ENCODE results near the gene COL8A2.

COL8A2 gene

DNA sequence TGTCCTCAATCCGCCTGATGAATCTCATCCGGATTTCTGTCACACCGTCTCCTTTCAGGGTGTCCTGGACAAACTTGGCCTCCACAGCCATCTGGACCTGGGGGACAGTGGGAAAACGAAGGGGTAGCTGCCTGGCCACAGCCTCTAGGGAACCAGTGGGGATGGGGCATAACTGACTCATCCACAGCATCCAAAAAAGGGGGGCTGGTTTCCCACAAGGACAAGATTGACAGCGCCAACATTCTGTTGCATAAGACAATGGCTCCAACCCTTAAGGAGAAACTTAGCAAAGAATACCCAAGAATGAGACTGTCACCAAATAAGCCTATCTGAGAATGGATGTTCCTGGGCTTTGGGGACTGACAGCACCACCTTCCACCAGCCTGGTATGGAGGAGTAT, 12.2 kb upstream of the COL8A2 start:
- DNase-seq (ENCODE audit: low read depth), result no peak

DNA sequence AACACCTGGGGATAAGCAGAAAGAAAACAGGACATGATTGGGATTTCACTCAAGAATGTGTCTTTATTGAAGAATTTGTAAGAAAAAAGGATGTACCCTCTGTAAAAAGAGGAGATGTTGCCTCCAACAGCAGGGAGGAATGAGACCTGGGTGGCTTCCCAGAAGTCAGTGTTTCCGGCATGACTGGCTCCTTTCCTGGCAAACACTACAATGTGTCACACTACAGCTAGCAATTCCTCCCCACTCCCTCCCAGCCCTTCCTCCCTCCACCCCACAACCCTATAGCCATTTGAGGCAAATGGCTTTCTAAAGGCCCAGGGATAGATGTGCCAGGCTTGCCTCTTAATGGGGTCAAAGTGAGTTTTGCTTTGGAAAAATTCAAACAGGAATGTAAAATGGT, 11.5 kb upstream of the COL8A2 start:
- no peak for DNase-seq (ENCODE audit: low read depth)

DNA sequence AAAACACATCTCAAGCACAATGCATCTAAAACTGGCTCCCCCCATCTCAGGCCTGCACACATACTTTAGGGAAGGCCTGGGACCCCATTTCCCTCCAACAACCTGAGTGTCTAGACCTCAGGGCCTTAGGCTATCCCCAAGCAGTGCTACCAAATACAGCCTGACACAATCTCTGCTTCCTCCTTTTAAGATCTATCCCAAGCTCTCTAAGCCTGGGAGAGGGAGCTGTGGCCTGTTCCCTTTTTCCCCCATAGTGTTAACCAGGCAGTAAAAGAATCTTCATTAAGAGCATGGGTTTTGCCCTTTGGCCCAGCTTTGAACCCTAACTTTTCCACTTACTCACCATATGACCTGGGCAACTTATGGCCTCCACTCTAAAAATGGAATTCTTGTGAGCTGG, 10.8 kb upstream of the COL8A2 start:
- DNase-seq (ENCODE audit: low read depth), result no peak

DNA sequence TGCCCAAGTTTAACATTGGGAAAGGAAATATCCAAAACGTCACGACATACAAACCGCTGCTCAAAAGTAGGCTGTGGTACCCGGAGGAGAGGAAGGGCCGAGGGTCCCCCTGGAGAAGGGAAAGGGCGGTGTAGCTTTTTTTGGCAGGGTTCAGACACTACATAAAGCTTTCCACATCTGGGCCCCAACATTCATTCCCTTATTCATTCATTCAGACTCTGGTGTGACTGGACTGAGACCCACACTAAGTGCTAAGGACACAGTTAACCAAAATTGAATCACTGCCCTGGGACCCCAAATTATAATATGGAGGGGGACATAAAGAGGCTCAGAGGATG, 10.3 kb upstream of the COL8A2 start:
- DNase-seq (ENCODE audit: low read depth), result no peak

DNA sequence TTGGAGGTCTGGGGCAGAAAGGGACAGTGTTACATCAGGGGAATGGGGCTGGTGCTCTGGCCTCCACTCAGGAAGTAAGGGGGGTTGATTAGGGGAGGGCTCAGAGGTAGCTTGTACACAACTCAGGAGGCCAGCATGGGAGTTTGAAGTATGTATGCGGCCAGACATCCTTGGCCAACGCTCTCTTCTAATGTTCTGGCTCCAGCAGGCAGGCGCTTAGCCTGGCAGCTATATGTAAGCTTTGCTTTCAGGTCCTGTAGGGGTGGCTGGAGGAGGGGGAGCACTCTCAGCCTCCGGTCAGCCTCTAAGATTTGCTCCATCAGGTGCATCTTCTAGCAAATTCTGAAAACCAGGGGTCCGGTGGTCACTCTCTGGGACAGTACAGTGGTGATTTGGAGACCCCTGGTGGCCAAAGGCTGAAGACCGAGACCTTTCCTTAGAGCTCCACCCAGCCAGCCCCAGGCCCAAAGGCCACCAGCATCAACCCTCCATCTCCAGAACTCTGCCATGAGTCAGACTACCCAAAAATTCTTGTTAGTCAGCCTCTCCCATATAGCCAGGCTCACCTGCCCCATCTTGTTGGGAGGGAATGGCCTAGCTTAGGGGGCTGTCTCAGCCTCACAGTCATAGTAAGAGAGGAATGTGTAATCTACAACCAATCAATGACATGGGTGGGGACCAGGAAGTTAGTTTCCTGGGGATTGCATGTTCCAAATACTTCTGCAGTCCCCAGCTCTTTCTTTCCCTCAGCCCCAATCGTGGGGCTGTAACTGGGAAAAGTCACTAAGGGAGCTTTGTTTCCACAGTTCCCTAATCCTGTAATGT, 9.7 kb upstream of the COL8A2 start:
- DNase-seq (ENCODE audit: low read depth), result no peak

DNA sequence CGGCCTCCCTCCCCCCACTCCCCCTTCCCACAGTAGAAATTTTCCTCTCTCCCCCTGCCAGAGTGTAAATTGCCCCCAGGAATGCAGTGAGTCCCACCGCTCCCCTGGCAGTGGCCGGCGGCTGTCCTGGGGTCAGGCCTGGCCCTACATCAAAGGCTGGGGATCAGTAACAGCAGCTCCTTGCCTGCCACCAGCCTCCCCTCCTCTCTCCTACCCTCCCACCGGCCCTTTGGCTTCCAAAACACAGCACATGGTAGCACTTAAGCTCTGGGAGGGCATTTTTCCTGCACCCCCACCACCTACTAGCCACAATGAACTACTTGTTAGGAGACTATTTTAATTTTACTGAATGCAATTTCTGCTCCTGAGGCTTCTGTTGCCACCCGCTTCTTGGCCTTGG, 9.0 kb upstream of the COL8A2 start:
- DNase-seq (ENCODE audit: low read depth), result no peak

DNA sequence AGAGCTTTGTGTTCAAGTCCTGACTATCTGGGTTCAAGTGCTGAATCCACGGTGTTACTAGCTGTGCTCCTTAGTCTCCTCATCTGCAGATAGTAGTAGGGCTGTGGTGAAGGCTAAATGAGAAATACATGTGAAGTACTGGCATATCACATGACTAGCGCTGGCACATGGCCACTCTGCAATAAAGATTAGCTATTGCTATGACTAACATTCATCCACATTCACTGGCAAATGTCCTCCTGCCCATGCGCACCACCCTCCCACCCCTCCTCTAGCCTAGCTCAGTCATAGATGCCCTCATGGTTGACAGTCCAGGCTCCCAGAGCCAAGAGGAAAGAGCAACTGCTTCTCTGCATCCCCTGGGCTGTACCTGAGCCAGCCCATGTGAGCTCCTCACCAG, 8.5 kb upstream of the COL8A2 start:
- no peak for DNase-seq (ENCODE audit: low read depth)

DNA sequence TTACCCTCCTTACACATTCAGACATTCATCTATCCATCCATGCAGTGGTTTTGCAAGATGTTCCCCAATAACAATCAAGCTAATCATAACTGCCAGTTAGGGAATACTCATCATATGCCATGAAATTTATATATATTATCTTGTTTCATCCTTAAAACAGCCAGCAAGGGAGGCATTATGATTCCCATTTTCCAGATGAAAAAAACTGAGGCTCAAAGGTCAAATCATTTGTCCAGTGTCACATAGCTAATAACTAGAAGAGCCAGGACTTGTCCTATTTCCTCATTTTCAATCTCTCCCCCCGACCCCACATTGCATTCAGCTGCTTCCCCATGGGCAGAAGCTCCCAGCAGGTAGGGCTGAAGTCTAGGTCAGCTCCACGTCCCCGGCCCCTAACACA, 7.0 kb upstream of the COL8A2 start:
- DNase-seq (ENCODE audit: low read depth), result no peak

DNA sequence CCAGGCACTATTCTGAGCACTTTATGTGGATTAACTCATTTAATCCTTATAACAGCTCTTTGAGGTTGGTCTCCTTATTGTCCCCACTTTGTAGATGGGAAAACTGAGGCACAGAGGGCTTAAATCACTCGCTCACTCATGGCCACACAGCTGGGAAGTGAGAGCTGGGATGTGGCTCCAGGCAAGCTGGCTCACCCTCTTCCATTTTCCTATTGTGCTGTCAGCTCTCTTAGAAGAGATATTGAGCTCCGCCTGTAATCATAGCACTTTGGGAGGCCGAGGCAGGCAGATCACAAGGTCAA, 3.8 kb upstream of the COL8A2 start:
- no peak for DNase-seq (ENCODE audit: low read depth)

DNA sequence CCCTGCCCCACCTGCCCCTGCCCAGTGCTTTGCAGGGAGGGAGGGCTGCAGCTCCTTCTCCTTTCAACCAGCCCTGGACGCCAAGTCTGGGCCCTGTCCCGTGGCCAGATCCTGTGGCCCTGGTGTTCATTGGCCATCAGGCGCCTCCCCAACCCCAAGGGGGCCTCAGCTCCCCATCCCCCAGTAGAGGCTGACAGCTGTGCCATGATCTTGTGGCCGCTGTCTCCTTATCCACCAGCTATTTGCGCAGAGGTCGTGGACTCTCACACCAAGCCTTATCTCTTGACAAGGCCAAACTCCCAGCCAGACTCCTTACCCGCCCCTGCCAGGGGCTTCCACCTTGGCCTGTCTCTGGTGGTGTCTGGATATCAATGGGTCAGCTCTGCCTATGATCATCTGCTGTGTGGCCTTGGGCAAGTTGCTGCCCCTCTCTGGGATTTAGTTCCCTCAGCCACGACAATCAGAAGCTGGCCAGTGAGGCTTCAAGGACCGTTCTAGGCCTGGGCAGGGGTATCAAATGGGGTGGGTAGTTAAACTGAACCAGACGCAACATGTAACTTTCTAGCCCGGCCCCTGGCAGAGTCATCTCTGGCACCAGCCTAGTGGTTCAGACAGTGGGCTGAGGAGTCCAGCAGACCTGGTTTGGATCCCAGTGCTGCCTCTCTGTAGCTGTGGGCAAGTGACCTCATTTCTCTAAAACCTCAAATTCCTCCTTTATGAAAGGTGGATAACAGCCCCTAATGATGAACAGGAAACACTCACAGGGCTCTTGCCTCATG, 3.3 kb upstream of the COL8A2 start:
- no peak for DNase-seq (ENCODE audit: low read depth)

DNA sequence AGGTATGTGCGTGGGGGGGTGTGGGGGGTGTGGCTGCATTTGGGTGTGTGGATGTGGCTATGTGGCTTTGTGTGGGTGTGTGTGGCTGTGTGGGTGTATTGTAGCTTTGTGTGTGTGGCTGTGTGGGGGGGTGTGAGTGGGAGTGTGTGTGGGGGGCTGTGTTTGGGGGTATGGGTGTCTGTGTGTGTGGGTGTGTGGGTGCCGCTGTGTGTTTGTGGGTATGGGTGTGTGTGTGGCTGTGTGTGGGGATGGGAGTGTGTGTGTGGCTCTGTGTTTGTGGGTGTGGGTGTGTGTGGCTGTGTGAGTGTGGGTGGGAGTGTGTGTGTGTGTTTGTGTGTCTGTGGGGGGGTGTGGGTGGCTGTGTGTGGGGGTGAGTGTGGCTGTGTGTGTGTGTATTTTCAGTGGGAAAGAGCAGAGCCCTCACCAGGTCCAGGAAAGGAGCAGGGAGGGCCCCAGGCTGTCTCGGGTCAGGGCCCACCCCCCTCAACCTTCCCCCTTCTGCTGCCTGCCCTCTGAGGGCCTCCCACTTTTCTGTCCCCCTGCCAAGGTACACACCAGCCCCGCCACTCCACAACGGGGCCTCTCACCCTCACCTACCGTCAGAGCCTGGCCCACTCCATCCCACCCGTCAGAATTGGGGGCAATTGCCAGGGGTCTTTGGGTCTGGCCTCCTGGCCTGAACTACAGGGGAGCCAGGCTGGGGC, 1.9 kb upstream of the COL8A2 start:
- no peak for DNase-seq (ENCODE audit: low read depth)

DNA sequence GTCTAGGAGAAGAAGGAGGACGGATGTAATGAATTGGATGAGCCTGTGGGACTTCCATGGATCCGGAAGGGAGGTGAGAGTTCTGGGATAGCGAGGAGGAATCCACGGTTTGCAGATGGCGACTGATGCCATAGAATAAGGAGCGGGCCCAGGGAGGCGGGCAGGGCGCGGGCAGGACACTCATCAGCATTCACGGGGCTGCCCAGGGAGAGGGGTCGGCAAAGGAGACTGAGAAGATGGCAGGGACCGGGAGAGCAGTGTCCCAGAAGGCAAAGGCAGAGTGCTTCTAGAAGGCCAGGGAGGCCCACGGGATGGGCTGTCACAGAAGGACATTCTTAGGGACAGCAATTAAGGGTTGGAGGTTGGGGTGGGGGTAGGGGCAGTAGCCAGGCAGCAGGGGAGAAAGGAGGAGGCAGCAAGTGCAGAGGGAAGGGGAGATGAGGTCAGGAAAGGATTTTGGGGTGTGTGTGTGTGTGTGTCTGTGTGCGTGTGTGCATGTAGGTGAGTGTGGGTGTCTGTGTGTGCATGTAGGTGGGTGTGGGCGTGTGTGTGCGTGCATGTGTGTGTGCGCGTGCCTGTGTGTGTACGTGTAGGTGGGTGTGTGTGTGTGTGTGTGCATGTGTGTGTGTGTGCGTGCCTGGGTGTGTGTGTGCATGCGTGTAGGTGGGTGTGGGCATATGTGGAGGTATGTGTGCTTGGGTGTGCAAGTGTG, 1.1 kb upstream of the COL8A2 start:
- no peak for DNase-seq (ENCODE audit: low read depth)

DNA sequence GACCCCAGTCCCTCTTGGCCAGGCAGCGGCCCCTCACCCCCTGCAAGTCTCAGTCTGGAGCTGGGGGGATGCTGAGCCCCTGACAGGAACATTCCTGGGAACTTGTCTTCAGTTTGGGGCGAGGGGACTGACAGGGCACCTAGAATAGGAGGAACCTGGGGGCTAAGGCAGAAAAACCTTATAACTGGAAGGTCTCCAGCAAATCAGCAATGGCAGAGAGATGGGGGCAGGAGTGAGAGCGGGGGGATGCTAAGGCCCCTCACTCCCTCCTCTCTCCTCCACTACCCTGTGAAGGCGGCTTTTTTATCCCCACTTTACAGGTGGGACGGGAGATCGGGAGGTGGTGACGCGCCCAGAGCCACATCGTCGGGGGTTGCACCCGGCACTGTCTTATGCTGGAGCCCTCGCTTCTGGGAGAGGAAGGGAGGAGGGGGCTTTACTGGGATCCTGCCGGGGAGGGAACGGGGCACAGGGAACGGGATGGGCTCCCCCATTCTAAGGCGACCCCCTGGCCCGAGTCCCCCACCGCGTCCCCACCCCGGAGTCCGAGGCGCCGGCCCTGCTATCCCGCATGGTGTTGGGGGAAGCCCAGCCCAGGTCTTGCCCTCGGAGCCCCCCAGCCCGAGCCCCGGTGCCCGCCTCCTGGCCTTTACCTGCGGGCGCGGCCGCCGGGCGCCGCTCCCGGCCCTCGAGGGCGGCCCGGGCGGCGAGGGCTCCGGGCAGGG, 456 bp downstream of the COL8A2 start:
- DNase-seq (ENCODE audit: low read depth), result no peak

DNA sequence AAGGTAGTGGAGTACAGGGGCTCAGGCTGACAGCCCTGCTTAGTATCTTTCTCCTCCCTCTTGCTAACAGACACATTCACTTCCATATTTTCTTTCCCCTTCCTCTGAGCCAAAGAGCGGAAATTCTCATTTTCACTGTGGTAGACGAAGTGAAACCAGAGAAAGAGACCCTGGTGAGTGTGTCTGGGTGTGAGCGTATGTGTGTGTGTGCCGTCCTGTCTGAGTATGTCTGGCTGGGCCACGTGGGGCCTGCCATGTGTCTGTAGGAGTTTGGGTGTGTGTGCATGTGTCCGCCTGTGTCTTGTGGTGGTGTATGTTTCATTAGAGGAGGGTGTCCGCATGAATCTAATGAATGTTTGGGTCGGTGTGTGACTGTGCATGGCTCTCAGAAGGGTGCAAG, 1.7 kb downstream of the COL8A2 start:
- no peak for DNase-seq (ENCODE audit: low read depth)

DNA sequence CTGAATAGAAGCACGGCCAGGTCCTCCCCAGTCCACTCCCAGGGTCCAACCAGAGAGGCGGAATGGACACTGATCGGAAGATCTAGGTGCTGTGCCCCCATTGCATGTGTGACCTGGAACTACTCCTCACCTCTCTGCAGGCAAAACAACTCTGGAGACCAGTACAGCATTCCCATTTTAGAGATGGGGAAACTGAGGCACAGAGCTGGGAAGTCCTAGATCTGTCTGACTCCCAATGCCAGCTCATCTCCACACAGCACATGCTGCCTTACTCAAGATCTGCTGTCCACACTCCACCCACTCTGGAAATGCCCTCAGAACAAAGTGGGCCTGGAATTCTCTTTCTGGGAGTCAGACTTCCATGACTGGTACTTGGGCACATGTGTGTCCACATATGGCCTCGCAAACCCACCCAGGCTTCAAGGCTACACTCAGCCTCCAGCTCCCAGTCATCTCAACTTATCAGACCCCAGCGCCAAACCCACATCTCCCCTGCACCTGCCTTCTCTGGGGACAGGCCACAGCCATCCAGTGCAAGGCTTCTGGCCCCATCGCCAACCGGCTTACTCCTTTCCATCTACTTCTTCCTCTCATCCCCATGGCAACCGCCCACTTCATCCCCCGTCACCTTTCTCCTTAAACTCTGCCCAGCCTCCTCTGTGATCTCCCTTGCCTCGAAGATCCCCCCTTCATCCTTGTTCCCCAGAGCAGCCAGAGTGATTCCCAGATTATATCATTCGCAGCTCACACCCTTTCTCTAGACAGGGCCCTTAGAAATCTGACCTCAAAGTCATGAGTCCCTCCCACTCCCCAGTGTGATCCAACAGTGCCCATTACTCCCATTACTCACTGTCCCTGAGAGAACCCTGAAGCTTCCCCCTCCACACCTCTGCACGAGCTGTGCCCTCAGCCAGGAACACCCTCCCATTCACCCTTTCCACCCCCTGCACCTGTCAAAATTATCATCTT, 2.7 kb downstream of the COL8A2 start:
- no peak for DNase-seq (ENCODE audit: low read depth)

DNA sequence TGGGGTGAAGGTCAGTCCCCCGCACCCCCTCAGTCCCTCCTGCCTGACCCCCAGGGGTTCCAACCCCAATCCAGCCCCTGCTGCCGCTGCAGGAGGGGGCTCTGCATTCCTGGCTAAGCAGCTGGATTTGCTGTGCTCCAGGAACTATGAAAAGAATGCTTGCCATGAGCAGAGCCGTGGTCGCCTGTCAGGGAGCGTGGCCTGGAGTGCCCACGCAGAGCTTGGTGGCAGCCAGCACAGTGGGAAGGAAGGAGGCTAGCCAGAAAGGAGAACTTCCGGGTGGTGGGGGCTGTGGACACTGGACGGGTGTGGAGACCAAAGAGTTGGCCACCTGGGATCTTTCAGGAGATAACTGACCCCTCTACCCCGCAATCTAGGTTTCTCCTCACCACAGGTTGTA, 5.6 kb downstream of the COL8A2 start:
- no peak for DNase-seq (ENCODE audit: low read depth)

DNA sequence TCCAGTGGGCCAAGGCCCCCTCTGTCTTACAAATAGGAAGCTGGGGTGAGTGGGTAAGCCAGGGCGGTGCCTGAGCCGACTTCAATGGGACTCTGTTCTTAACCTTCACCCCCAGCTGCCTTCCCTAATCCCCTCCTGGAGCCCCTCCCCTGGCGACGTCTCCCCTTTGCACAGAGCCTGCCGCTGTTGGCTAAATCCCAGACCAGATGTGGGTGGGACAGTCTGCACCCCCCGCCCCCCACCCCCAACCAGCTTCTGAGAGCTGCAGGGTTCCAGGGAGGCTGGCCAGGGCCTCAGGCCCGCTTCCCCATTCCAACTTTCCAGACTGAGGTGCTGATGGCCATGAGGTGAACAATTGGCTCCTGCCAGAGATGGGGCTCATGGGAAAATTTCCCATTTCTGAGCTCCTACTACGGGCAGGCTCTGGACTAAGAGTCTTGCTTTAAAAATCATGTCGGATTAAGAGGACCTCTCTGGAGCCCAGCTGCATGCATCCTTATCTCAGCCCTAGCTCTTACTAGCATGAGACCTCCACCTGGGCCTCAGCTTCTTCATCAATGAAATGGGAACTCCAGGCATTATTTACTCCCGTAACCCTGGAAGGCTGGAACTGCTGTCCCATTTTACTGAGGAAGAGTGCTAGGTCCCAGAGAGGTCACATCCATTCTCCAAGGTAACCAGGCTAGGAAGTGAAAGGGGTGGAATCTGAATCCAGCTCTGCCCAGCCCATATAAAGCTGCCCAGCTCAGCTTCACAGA, 6.4 kb downstream of the COL8A2 start:
- no peak for DNase-seq (ENCODE audit: low read depth)

DNA sequence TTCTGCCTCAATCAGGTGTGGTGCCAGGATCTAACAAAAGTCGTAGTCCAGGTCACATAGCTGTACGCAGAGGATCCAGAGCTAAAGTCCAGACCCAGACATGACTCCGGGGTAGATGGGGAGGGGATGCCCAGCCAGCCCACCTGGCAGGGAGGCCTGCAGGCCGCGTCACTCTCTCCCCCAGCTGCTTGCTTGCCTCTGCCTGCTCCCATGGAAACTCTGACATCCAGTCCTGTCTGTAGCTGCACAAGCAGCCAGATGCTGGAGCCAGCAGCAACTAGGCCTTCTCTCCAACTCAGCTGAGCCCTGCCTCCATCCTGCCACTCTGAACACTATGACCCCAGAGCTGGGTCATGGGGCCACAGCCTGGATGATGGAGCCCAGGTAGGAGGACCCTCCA, 8.1 kb downstream of the COL8A2 start:
- no peak for DNase-seq (ENCODE audit: low read depth)

DNA sequence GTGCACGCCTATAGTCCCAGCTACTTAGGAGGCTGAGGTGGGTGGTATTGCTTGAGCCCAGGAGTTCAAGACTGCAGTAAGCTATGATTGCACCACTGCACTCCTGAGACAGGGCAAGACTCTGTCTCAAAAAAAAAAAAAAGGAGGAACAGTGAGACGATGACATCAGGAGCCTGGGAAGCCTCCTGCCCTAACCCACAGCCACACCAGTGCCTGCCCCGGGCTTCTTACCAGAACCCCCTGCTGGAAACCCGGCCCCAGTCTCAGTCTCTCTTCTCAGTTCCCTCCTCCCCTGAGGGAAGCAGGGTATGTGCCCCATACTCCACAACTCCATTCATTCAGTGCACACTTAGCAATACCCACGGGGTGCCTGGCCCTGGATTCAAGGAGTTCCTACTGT, 9.1 kb downstream of the COL8A2 start:
- no peak for DNase-seq (ENCODE audit: low read depth)

DNA sequence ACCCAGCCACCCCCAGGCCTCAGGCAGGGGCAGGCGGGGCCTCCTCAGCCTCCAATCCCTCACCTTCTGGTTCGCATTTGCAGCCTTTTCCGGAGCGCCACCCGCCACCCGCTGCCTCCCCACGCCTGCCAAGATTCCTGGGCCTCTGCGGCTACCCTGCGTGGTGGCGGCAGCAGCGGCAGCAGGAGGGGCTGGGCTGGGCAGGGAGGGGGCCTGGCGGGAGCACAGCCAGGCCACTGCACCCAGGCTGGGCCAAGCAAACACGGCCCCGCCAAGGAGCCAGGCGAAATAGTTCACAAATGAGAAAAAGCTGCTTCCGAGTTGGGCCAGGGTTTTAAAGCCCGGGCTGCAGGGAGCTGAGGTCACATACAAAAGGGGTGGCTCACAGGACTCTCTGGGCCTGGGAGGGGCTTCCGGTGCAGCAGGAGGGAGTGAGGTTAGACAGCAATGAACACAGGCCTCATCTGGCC, 9.8 kb downstream of the COL8A2 start:
- no peak for DNase-seq (ENCODE audit: low read depth)

Measured in activated T-cell treated with anti-CD3 and anti-CD28 coated beads for 24 hours (primary cell).